ENCODE results near the gene EXD3.

EXD3 gene

GRCh38 chr9:137270929-137271695 is 151.8 kb downstream of the EXD3 start:
- TF ChIP-seq CTCF (IDR thresholded peaks at IDR 0.05; ENCODE audit: low read depth, low read length), result no peak
- no peak for DNase-seq (ENCODE audit: extremely low read depth, low read depth)

- no peak for TF ChIP-seq CTCF (IDR thresholded peaks at IDR 0.05; ENCODE audit: low read depth, low read length)
- DNase-seq (ENCODE audit: extremely low read depth, low read depth), result no peak
Observed at GRCh38 chr9:137269231-137269772, 153.7 kb downstream of the EXD3 start.

GRCh38 chr9:137268538-137269201 is 154.3 kb downstream of the EXD3 start:
- no peak for TF ChIP-seq CTCF (IDR thresholded peaks at IDR 0.05; ENCODE audit: low read depth, low read length)
- DNase-seq (ENCODE audit: extremely low read depth, low read depth), result no peak

GRCh38 chr9:137267933-137268355 is 155.0 kb downstream of the EXD3 start:
- no peak for TF ChIP-seq CTCF (IDR thresholded peaks at IDR 0.05; ENCODE audit: low read depth, low read length)
- no peak for DNase-seq (ENCODE audit: extremely low read depth, low read depth)

- no peak for DNase-seq (ENCODE audit: extremely low read depth, low read depth)
- TF ChIP-seq CTCF (IDR thresholded peaks at IDR 0.05; ENCODE audit: low read depth, low read length), result no peak
Observed at GRCh38 chr9:137266585-137267453, 156.1 kb downstream of the EXD3 start.

GRCh38 chr9:137266162-137266527 is 156.8 kb downstream of the EXD3 start:
- no peak for TF ChIP-seq CTCF (IDR thresholded peaks at IDR 0.05; ENCODE audit: low read depth, low read length)
- DNase-seq (ENCODE audit: extremely low read depth, low read depth), result no peak
